HG03159 (cell line): Measurements from ENCODE around the gene RABIF.
"Not testable (repeated sequence)": the region's sequence is repeated elsewhere in the genome, so short reads cannot be mapped to it uniquely, and the experiment has no call there.

Experiments
- ATAC-seq: cut with Tn5 transposase; IDR thresholded peaks from one replicate; pipeline ENCODE4 v1.9.1; 2021; ENCODE audit warnings: mild to moderate bottlenecking, moderate library complexity; ENCODE audit not compliant: unreplicated experiment

Gene RABIF

DNA sequence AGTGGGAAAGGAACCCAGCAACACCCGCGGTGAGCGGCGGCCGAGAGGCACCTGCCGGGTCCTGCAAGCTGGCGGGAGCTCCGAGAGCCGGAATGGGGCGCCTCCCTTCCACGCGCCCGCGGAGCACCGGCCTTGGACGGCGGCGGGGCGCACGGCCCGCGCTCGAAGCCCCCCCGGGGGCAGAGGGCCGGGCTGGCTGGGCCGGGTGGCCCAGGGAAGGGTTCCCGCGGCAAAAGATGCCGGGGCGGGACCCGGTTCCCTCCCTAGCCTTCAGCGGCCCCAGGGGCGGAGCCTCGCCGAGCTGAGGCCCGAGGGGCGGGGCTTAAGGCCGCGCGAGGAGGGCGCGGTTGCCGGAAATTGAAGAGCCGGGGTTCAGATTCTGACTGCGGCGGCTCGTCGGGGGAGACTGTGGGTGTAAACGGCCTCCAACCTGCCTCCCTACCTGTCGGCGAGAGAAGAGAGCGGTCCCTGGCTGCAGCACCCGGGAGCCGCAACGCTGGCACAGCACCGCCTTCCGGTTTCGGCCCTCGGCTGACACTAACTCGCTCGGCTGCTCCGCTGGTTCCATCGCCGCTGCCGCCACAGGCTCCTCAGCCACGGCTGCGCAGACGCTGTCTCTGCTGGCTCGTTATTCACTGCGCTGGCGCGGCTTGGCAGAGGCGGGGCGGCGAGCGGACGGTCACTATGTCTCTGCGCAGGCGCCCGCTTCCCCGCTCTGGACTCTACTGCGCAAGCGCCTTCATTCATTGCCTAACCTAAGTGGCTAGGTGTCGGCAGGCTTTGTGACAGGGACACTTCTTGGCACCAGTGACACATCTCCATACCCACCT lies at the start of gene RABIF:
RABIF (minus strand) TSS at position 619 of the 830 bp plus-strand sequence; CDS start at position 568, 51 bp downstream.
- peak; percentile 90 for ATAC-seq

- ATAC-seq = no peak
Measured at GRCh38 chr1:202938287-202938925, 49.5 kb upstream of the RABIF start.

DNA sequence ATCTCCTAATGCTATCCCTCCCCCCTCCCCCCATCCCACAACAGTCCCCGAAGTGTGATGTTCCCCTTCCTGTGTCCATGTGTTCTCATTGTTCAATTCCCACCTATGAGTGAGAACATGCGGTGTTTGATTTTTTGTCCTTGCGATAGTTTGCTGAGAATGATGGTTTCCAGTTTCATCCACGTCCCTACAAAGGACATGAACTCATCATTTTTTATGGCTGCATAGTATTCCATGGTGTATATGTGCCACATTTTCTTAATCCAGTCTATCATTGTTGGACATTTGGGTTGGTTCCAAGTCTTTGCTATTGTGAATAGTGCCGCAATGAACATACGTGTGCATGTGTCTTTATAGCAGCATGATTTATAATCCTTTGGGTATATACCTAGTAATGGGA lies 47.5 kb upstream of the RABIF start:
- ATAC-seq = not testable (repeated sequence)

GRCh38 chr1:202935844-202936243 lies 46.9 kb upstream of the RABIF start:
- no peak for ATAC-seq

DNA sequence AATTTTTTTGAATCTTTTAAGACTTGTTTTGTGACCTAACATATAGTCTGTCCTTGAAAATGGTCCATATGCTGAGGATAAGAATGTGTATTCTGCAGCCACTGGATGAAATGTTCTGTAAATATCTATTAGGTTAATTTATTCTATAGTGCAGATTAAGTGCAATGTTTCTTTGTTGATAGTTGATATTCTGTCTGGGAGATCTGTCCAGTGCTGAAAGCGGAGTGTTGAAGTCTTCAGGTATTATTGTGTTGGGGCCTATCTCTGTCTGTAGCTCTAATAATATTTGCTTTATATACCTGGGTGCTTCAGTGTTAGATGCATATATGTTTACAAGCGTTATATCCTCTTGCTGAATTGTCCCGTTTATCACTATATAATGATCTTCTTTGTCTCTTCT lies 45.8 kb upstream of the RABIF start:
- ATAC-seq = no peak

GRCh38 chr1:202932476-202932875 lies 43.5 kb upstream of the RABIF start:
- no peak for ATAC-seq

DNA sequence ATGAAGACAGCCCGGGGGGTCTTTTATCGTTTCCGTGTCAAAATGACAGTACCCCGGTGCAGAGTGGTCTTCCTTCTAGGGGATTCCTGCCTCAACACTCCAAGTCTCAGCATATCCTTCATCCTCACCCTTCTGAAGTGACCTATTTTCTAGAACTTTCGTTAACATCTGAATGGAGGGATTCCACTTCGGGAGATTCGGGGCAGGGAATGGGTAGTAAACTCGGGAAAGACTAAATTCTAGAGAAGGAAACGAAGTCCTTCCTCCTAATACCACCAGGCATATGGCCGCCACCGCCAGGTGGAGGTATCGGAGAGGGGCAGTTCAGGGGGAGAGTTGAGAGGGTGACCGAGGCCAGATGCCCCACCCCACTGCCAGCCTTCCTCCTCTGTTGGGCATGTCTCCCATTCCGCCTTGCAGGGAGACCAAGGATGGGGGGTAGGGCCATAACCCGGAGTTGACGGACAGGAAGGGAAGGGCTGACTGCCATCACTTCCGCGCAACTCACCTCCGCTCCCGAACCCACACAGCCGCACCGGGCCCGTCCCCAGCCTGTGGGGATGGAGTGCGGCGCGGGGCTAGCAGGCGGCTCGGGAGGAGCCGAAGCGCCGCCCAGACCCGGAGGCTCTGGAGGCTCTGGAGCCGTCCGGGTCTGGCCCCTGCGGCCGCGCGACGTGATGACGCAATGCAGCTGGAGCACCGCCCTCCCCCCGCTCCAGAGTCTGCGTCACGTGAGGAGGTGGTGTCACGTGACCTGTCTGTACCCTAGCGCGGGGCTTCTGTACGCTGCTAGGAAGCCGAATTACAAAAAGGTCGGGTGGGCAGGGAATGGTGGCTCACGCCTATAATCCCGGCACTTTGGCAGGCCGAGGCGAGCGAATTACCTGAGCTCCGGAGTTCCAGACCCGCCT lies 37.9 kb upstream of the RABIF start, which contains the start of gene KLHL12:
KLHL12 (minus strand) TSS at position 654 of the 911 bp plus-strand sequence. CDS start 2,072 bp downstream, outside the sequence.
- peak; percentile 89 for ATAC-seq

DNA sequence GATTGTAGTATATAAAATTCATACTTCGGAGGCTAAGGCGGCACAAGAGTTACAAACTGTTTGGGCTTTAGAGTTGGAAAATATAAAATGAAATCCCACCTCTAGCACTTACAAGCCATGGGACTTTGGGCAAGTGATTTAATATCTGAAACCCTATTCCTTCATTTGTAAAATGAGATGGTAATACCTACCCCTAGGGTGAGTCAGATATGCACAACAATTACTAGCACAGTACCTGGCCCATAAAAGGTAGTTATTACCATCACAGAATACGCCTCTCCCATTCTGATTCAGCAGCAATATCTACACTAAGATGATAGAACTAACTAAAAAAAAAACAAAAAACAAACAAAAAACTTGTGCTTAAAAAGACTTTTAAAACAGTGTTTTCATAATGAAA lies 34.6 kb upstream of the RABIF start:
- ATAC-seq = no peak

GRCh38 chr1:202919615-202920014 lies 30.7 kb upstream of the RABIF start:
- no peak for ATAC-seq

DNA sequence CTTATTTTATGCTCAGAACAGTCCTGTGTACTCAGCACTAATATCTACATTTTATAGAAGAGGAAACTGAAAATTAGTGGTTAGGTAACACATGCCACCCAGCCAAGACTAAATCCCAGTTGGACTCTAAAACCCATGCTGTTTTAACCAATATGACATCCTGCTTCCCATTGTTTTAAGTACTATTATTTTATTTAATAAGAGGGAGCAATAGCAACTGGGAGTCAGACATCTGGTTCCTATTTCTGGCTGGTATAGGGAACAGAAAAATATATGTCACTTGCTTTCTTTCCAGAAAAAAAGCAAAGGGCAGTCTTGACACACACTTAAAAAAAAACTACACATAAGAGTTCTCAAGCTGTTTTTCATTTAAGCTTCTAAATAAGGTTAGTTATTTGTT lies 26.2 kb upstream of the RABIF start:
- no peak for ATAC-seq

- ATAC-seq = not testable (repeated sequence)
Measured at GRCh38 chr1:202912476-202912875, 23.5 kb upstream of the RABIF start.

DNA sequence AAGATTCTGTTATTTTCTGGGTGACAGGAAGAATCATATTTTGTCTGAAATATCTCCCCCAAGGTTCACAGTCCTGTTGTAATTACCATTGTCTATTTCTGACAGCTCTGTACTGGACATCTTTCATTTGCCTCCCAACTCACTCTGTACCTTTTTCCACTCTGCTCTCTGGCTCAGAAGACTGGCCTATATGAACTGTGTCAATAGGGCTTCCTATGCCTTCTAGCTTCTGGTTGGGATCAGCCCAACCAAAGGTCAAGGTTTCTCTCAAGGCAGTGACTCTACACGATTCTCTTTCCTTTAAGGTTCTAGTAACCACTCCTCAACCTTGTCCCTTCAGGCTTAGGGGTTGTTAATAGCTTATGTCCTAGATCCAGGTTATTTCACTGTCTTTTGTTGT lies 20.5 kb upstream of the RABIF start:
- no peak for ATAC-seq

DNA sequence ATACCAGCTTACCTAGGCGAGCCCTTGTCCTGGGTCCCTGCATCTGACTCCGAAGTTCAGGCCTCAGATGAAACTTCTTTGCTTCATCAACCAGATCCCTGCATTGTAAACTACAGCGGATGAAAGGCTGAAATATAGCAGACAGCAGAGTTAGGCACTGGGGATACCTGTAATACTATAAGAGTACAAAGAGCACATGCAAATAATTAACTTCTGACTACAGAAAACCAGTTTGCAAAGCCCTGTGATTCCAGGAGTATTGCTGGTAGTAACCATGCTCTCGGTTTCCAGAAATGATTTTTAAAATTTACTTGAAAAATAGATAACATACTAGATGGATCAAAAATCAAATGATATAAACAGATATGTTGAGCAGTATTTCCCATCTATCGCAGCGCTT lies 20.0 kb upstream of the RABIF start:
- ATAC-seq = no peak

GRCh38 chr1:202905331-202905730 lies 16.4 kb upstream of the RABIF start:
- ATAC-seq = no peak

- ATAC-seq = not testable (repeated sequence)
Measured at GRCh38 chr1:202903808-202904207, 14.9 kb upstream of the RABIF start.

GRCh38 chr1:202901555-202901954 lies 12.6 kb upstream of the RABIF start:
- no peak for ATAC-seq

GRCh38 chr1:202892501-202892900 lies 3.6 kb upstream of the RABIF start:
- ATAC-seq = no peak

DNA sequence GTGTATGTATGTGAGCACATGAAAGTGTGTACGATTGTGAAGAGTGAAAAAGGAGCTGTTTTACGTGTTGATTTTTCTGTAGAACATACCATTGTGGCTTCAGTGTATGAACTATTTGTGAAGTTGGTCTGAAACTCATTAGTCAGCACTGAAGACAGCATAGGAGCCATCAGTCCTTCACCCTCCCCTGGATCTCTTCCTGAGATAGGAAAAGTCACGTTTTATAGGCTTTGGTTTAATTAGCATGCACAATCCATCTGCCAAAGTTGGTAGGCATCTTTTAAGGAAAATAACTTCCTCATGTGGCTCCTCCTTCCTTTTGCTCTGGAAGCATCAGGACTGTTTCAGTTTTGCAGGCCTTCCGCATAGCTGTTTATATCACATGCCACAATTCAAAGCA lies 1.4 kb upstream of the RABIF start:
- ATAC-seq = no peak

GRCh38 chr1:202888221-202888530 lies 773 bp downstream of the RABIF start:
- no peak for ATAC-seq

GRCh38 chr1:202880961-202881460 lies 7.9 kb downstream of the RABIF start:
- no peak for ATAC-seq

DNA sequence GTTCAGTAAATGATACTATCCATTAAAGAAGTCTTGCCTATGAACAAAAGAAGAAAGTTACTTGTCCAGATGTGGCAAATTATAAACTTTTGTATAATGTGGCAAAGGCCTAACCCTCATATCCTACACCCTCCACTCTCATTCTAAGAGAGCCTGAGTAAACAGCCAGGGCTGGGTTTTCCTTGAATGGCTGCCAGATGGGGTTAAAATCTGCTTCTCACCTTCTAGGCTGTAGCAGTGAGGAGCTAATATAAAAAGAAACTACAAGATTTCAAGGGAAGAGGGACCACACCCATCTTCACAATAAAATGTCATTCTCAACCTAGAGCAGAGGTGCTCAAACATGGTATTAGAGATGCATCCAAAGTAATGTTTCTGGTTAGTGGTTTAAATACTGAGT lies 8.9 kb downstream of the RABIF start:
- no peak for ATAC-seq
